Activated T-helper 1 cell treated with anti-CD3 and anti-CD28 coated beads, Interleukin-12 subunit alpha, Interleukin-12 subunit beta, Interleukin-2, Interleukin-4 antibody, amounts not matched to agents 30 ng/mL and 10 ng/mL and 1 ng/mL, durations not matched to agents 14 hours and 24 hours and 36 hours (primary cell): ENCODE results near the gene UACA. TPM values are rescaled to one million over a fixed set of nuclear protein-coding genes. Genes with fewer than 3 reads are reported as not detected.

Experiments used
- DNase-seq: peaks from one replicate; pipeline ENCODE4 v3.0.0; 2021; ENCODE audit warnings: low spot score
- H3K27ac Mint-ChIP-seq: one replicate; pipeline ENCODE4 v1.8.0; 2021; ENCODE audit warnings: mild to moderate bottlenecking, mixed read lengths
- H3K27me3 Mint-ChIP-seq: one replicate; pipeline ENCODE4 v1.8.0; 2022; ENCODE audit warnings: mild to moderate bottlenecking, moderate library complexity, mixed read lengths; ENCODE audit not compliant: insufficient read depth
- H3K36me3 Mint-ChIP-seq: one replicate; pipeline ENCODE4 v1.8.0; 2021; ENCODE audit warnings: low read depth, mixed read lengths
- H3K4me1 Mint-ChIP-seq: one replicate; pipeline ENCODE4 v1.8.0; 2021; ENCODE audit warnings: low read depth, mixed read lengths
- H3K4me3 Mint-ChIP-seq: one replicate; pipeline ENCODE4 v1.8.0; 2021; ENCODE audit warnings: mild to moderate bottlenecking, moderate library complexity, mixed read lengths
- H3K9me3 Mint-ChIP-seq: one replicate; pipeline ENCODE4 v1.8.0; 2021; ENCODE audit warnings: mixed read lengths
- intact Hi-C: fragments of 100-400 bp; cut with micrococcal nuclease; formaldehyde crosslinking; loops from one replicate; pipeline ENCODE4 v1.15.1; 2024
- total RNA-seq: library from RNA; stranded (reverse); gene quantifications from 2 replicates; pipeline ENCODE4 v1.2.3, GENCODE V29; 2022

Gene UACA
- total RNA-seq, 1 donor from 2014 or later = 0.57 TPM

- no peak overlapping the region for H3K4me3 Mint-ChIP-seq
- H3K36me3 Mint-ChIP-seq = no peaks in the 10 kb centered on the region
- DNase-seq = no peak
- no peaks in the 10 kb centered on the region for H3K9me3 Mint-ChIP-seq
- intact Hi-C loops = no loop called here
- H3K27me3 Mint-ChIP-seq = peaks cover 10% of the 10 kb centered on the region
- H3K27ac Mint-ChIP-seq = no peak overlapping the region
- no peaks in the 10 kb centered on the region for H3K4me1 Mint-ChIP-seq
Measured at GRCh38 chr15:70653426-70653825, 109.9 kb downstream of the UACA start.

- intact Hi-C loops = no loop called here
- no peak for DNase-seq
- peaks cover 10% of the 10 kb centered on the region for H3K27me3 Mint-ChIP-seq
- H3K36me3 Mint-ChIP-seq = no peaks in the 10 kb centered on the region
- H3K4me3 Mint-ChIP-seq = no peak overlapping the region
- no peaks in the 10 kb centered on the region for H3K4me1 Mint-ChIP-seq
- H3K9me3 Mint-ChIP-seq = no peaks in the 10 kb centered on the region
- no peak overlapping the region for H3K27ac Mint-ChIP-seq
Measured at GRCh38 chr15:70652341-70652740, 111.0 kb downstream of the UACA start.

GRCh38 chr15:70651303-70651845 is 112.0 kb downstream of the UACA start:
- Mint-ChIP-seq H3K36me3 (no peaks in the 10 kb centered on the region), H3K27ac (no peak overlapping the region), H3K27me3 (peaks cover 10% of the 10 kb centered on the region), H3K9me3 (no peaks in the 10 kb centered on the region), H3K4me3 (no peak overlapping the region), H3K4me1 (no peaks in the 10 kb centered on the region)
- no peak for DNase-seq
- intact Hi-C loops = no loop called here

GRCh38 chr15:70650567-70651302 is 112.6 kb downstream of the UACA start:
- peaks cover 15% of the 10 kb centered on the region for H3K27me3 Mint-ChIP-seq
- DNase-seq = no peak
- no peaks in the 10 kb centered on the region for H3K9me3 Mint-ChIP-seq
- intact Hi-C loops = no loop called here
- H3K4me3 Mint-ChIP-seq = no peak overlapping the region
- no peaks in the 10 kb centered on the region for H3K36me3 Mint-ChIP-seq
- H3K4me1 Mint-ChIP-seq = no peaks in the 10 kb centered on the region
- H3K27ac Mint-ChIP-seq = no peak overlapping the region

- no peaks in the 10 kb centered on the region for H3K36me3 Mint-ChIP-seq
Measured at GRCh38 chr15:70647396-70647795, 116.0 kb downstream of the UACA start.

GRCh38 chr15:70646169-70646568 is 117.2 kb downstream of the UACA start:
- intact Hi-C loops = no loop called here
- H3K27me3 Mint-ChIP-seq = peaks cover 10% of the 10 kb centered on the region
- no peaks in the 10 kb centered on the region for H3K36me3 Mint-ChIP-seq

More at GRCh38 chr15:70647396-70647795, 116.0 kb downstream of the UACA start:
- Mint-ChIP-seq H3K27me3 (peaks cover 15% of the 10 kb centered on the region), H3K27ac (no peak overlapping the region), H3K9me3 (no peaks in the 10 kb centered on the region), H3K4me3 (no peak overlapping the region), H3K4me1 (no peaks in the 10 kb centered on the region)
- no peak for DNase-seq
- intact Hi-C loops = no loop called here

GRCh38 chr15:70643783-70644125 is 119.6 kb downstream of the UACA start:
- H3K9me3 Mint-ChIP-seq = no peaks in the 10 kb centered on the region
- H3K27me3 Mint-ChIP-seq = peaks cover 16% of the 10 kb centered on the region
- no peak overlapping the region for H3K4me3 Mint-ChIP-seq
- intact Hi-C loops = no loop called here
- DNase-seq = no peak
- no peak overlapping the region for H3K27ac Mint-ChIP-seq
- H3K36me3 Mint-ChIP-seq = no peaks in the 10 kb centered on the region
- no peaks in the 10 kb centered on the region for H3K4me1 Mint-ChIP-seq

More at GRCh38 chr15:70646169-70646568, 117.2 kb downstream of the UACA start:
- H3K9me3 Mint-ChIP-seq = no peaks in the 10 kb centered on the region
- no peak overlapping the region for H3K4me3 Mint-ChIP-seq
- H3K27ac Mint-ChIP-seq = no peak overlapping the region
- no peak for DNase-seq
- no peaks in the 10 kb centered on the region for H3K4me1 Mint-ChIP-seq

GRCh38 chr15:70643106-70643782 is 120.1 kb downstream of the UACA start:
- peaks cover 16% of the 10 kb centered on the region for H3K27me3 Mint-ChIP-seq
- H3K9me3 Mint-ChIP-seq = no peaks in the 10 kb centered on the region

GRCh38 chr15:70636540-70637165 is 126.7 kb downstream of the UACA start:
- Mint-ChIP-seq H3K27me3 (peaks cover 19% of the 10 kb centered on the region), H3K4me3 (no peak overlapping the region), H3K36me3 (no peaks in the 10 kb centered on the region), H3K27ac (no peak overlapping the region), H3K9me3 (no peaks in the 10 kb centered on the region), H3K4me1 (no peaks in the 10 kb centered on the region)
- no peak for DNase-seq
- intact Hi-C loops = no loop called here

More at GRCh38 chr15:70643106-70643782, 120.1 kb downstream of the UACA start:
- Mint-ChIP-seq H3K4me1 (no peaks in the 10 kb centered on the region), H3K4me3 (no peak overlapping the region), H3K36me3 (no peaks in the 10 kb centered on the region), H3K27ac (no peak overlapping the region)
- intact Hi-C loops = no loop called here
- no peak for DNase-seq

- no peak for DNase-seq
- Mint-ChIP-seq H3K9me3 (no peaks in the 10 kb centered on the region), H3K4me3 (no peak overlapping the region), H3K4me1 (no peaks in the 10 kb centered on the region), H3K27me3 (peaks cover 15% of the 10 kb centered on the region), H3K27ac (no peak overlapping the region), H3K36me3 (no peaks in the 10 kb centered on the region)
- intact Hi-C loops = no loop called here
Measured at GRCh38 chr15:70635895-70636294, 127.5 kb downstream of the UACA start.

- Mint-ChIP-seq H3K36me3 (no peaks in the 10 kb centered on the region), H3K27ac (no peak overlapping the region), H3K4me1 (no peaks in the 10 kb centered on the region), H3K4me3 (no peak overlapping the region), H3K9me3 (no peaks in the 10 kb centered on the region), H3K27me3 (peaks cover 13% of the 10 kb centered on the region)
- DNase-seq = no peak
- intact Hi-C loops = no loop called here
Measured at GRCh38 chr15:70633991-70634390, 129.4 kb downstream of the UACA start.

- H3K9me3 Mint-ChIP-seq = no peaks in the 10 kb centered on the region
- no peak for DNase-seq
- no peak overlapping the region for H3K4me3 Mint-ChIP-seq
- H3K27ac Mint-ChIP-seq = no peak overlapping the region
- intact Hi-C loops = no loop called here
- no peaks in the 10 kb centered on the region for H3K36me3 Mint-ChIP-seq
- peaks cover 13% of the 10 kb centered on the region for H3K27me3 Mint-ChIP-seq
- H3K4me1 Mint-ChIP-seq = no peaks in the 10 kb centered on the region
Measured at GRCh38 chr15:70633103-70633831, 130.1 kb downstream of the UACA start.
